A549 (cell line): Measurements from ENCODE around the gene PSMD1.

Experiments used
- CBX8 ChIP-seq: fragments of 200-600 bp; sonication (generic); IDR thresholded peaks from 2 replicates; pipeline ENCODE4 v1.6.1; 2016
- EP300 ChIP-seq, 2 experiments: fragments of >200 bp; sonication (Bioruptor Twin); formaldehyde crosslinking; IDR thresholded peaks; 2 replicates in 1 of 2; 3 replicates in 1 of 2; pipeline ENCODE4 v1.6.1; 2016 to 2017
- MAX ChIP-seq: IDR thresholded peaks from 2 replicates; pipeline ENCODE4 v1.6.1; 2012
- MAZ ChIP-seq: fragments of 150-350 bp; IDR thresholded peaks from 2 replicates; pipeline ENCODE4 v1.6.1; 2014; ENCODE audit warnings: antibody characterized with exemption, low read depth, low read length, borderline replicate concordance
- POLR2A ChIP-seq: IDR thresholded peaks from 2 replicates; pipeline ENCODE4 v1.6.1; 2012; ENCODE audit warnings: mild to moderate bottlenecking, low read length
- RFX5 ChIP-seq: fragments of 450-650 bp; IDR thresholded peaks from 2 replicates; pipeline ENCODE4 v1.7.1; 2014; ENCODE audit warnings: antibody characterized with exemption, mild to moderate bottlenecking, moderate library complexity
- TF ChIP-seq, protein P1 (sequence below): fragments of >200 bp; sonication (Bioruptor Twin); formaldehyde crosslinking; IDR thresholded peaks from 3 replicates; pipeline ENCODE4 v1.5.1; 2016

- no peak for TF ChIP-seq CBX8
- no peak for TF ChIP-seq RFX5
- TF ChIP-seq POLR2A: no peak
- TF ChIP-seq EP300 (IDR thresholded peaks at IDR 0.05): no peak
- TF ChIP-seq MAX: no peak
- TF ChIP-seq, protein P1, sequence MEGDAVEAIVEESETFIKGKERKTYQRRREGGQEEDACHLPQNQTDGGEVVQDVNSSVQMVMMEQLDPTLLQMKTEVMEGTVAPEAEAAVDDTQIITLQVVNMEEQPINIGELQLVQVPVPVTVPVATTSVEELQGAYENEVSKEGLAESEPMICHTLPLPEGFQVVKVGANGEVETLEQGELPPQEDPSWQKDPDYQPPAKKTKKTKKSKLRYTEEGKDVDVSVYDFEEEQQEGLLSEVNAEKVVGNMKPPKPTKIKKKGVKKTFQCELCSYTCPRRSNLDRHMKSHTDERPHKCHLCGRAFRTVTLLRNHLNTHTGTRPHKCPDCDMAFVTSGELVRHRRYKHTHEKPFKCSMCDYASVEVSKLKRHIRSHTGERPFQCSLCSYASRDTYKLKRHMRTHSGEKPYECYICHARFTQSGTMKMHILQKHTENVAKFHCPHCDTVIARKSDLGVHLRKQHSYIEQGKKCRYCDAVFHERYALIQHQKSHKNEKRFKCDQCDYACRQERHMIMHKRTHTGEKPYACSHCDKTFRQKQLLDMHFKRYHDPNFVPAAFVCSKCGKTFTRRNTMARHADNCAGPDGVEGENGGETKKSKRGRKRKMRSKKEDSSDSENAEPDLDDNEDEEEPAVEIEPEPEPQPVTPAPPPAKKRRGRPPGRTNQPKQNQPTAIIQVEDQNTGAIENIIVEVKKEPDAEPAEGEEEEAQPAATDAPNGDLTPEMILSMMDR: no peak
- TF ChIP-seq MAZ: no peak
Observed at GRCh38 chr2:231017231-231017598, 39.5 kb upstream of the PSMD1 start.
